ENCODE measurements around the gene HAGH. TPM values are rescaled to one million over a fixed set of nuclear protein-coding genes. Genes with fewer than 3 reads are reported as not detected.

HAGH gene
- total and polyA plus RNA-seq, 11 donors = 111 to 358 (median 165) TPM

GRCh38 chr16:1764971-1765370 lies 61.7 kb downstream of the HAGH start:
- intact Hi-C loops (cut with DNase I) = no loop called here
- peaks cover 0 to 95% (median 82%) of the 10 kb centered on the region in 9 donors for H3K36me3 ChIP-seq
- no peak for ATAC-seq

GRCh38 chr16:1763521-1764511 lies 62.8 kb downstream of the HAGH start:
- H3K4me1 ChIP-seq = no peaks in the 10 kb centered on the region
- peaks cover 0 to 95% (median 85%) of the 10 kb centered on the region in 9 donors for H3K36me3 ChIP-seq
- 73 to 80% (median 80%) methylated on average over 59 to 81 of the region's 81 CpGs for WGBS, 4 donors
- no peaks in the 10 kb centered on the region for H3K9me3 ChIP-seq
- ATAC-seq (peak in 1 of 4 donors; percentile 7), DNase-seq (no peak)
- TF ChIP-seq CTCF (IDR thresholded peaks at IDR 0.05) (peak in 9 of 12 donors; percentile 11 to 47 (median 30)), POLR2A (IDR thresholded peaks at IDR 0.05) (no peak)
- no peak overlapping the region for H3K4me3 ChIP-seq
- no peaks in the 10 kb centered on the region for H3K27me3 ChIP-seq
- intact Hi-C loops (cut with DNase I) = no loop called here
- H3K27ac ChIP-seq = no peak overlapping the region

More at GRCh38 chr16:1764971-1765370, 61.7 kb downstream of the HAGH start:
- Histone ChIP-seq H3K4me3 (no peak overlapping the region), H3K4me1 (peaks cover 0 to 5% (median 2%) of the 10 kb centered on the region in 12 donors), H3K27ac (no peak overlapping the region), H3K27me3 (no peaks in the 10 kb centered on the region), H3K9me3 (no peaks in the 10 kb centered on the region)
- TF ChIP-seq POLR2A (IDR thresholded peaks at IDR 0.05) (no peak), CTCF (IDR thresholded peaks at IDR 0.05) (no peak)
- 93 to 94% (median 93%) methylated on average over 12 to 21 of the region's 21 CpGs for WGBS, 4 donors
- no peak for DNase-seq

- no peak overlapping the region for H3K27ac ChIP-seq
- H3K27me3 ChIP-seq = no peaks in the 10 kb centered on the region
- no peaks in the 10 kb centered on the region for H3K9me3 ChIP-seq
- no peaks in the 10 kb centered on the region for H3K4me1 ChIP-seq
- H3K36me3 ChIP-seq = peaks cover 0 to 92% (median 84%) of the 10 kb centered on the region in 9 donors
- DNase-seq (peak in 1 of 5 donors; percentile 4), ATAC-seq (no peak)
- TF ChIP-seq POLR2A (IDR thresholded peaks at IDR 0.05) (no peak), CTCF (IDR thresholded peaks at IDR 0.05) (no peak)
- H3K4me3 ChIP-seq = no peak overlapping the region
- intact Hi-C loops (cut with DNase I) = no loop called here
- WGBS, 4 donors = 85 to 92% (median 87%) methylated on average over 9 to 24 of the region's 24 CpGs
Measured at GRCh38 chr16:1762879-1763520, 63.6 kb downstream of the HAGH start.
